GM21529 (cell line): Measurements from ENCODE around the gene RAET1G.

Experiments
- ATAC-seq: cut with Tn5 transposase; IDR thresholded peaks from one replicate; pipeline ENCODE4 v1.9.1; 2021; ENCODE audit not compliant: unreplicated experiment

Gene RAET1G

GRCh38 chr6:149867876-149868640 lies 54.9 kb downstream of the RAET1G start:
- no peak for ATAC-seq
